Measurements from ENCODE around the gene CFI.

DNA sequence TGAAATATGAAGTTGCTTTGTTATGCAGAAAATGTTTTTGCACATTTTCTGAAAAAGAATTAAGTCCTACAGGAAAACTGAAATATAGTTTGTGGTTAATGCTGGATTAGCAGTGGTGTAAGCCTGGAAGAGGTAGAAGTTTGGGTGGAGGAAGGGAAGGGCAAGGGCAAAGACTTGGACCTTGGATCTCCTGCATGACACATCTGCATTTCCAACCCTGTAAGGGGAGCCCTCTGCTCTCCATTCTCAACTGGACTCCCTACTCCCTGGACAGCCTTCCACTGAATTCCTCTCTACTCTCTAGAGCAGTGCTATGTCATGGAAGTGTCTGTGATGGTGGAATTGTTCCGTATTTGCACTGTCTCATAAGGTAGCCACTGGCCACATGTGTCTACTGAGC, 103.1 kb downstream of the CFI start:
- TF ChIP-seq, protein P1, sequence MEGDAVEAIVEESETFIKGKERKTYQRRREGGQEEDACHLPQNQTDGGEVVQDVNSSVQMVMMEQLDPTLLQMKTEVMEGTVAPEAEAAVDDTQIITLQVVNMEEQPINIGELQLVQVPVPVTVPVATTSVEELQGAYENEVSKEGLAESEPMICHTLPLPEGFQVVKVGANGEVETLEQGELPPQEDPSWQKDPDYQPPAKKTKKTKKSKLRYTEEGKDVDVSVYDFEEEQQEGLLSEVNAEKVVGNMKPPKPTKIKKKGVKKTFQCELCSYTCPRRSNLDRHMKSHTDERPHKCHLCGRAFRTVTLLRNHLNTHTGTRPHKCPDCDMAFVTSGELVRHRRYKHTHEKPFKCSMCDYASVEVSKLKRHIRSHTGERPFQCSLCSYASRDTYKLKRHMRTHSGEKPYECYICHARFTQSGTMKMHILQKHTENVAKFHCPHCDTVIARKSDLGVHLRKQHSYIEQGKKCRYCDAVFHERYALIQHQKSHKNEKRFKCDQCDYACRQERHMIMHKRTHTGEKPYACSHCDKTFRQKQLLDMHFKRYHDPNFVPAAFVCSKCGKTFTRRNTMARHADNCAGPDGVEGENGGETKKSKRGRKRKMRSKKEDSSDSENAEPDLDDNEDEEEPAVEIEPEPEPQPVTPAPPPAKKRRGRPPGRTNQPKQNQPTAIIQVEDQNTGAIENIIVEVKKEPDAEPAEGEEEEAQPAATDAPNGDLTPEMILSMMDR (IDR thresholded peaks at IDR 0.05): no peak
- TF ChIP-seq ZFX (IDR thresholded peaks at IDR 0.05; ENCODE audit: borderline replicate concordance): no peak

All from 22Rv1 (cell line).